ENCODE results near the gene FTH1.

- TF ChIP-seq CTCF (IDR thresholded peaks at IDR 0.05; ENCODE audit: control extremely low read depth in 1 of 3, insufficient read depth in 1 of 3, low read depth in 1 of 3, low read length in 3 of 3) = no peak
- no peak for TF ChIP-seq GTF2F1 (IDR thresholded peaks at IDR 0.05; ENCODE audit: borderline replicate concordance, low read depth, low read length)
- TF ChIP-seq SIN3A (conservative IDR thresholded peaks at IDR 0.05 in 1 of 2, IDR thresholded peaks at IDR 0.05 in 1 of 2; ENCODE audit: low read depth in 1 of 2, low read length in 2 of 2) = no peak
- TF ChIP-seq CREB1 (IDR thresholded peaks at IDR 0.05) = no peak
- TF ChIP-seq EZH2 (IDR thresholded peaks at IDR 0.05; ENCODE audit: low read depth, low read length, severe bottlenecking) = no peak
- no peak for TF ChIP-seq MAFK (IDR thresholded peaks at IDR 0.05; ENCODE audit: low read depth, low read length)
- TF ChIP-seq ATF2 (IDR thresholded peaks at IDR 0.05; ENCODE audit: low read length) = no peak
- no peak for TF ChIP-seq POLR2AphosphoS5 (IDR thresholded peaks at IDR 0.05; ENCODE audit: low read depth, low read length)
- no peak for TF ChIP-seq CTBP2 (IDR thresholded peaks at IDR 0.05; ENCODE audit: borderline replicate concordance, insufficient read depth, insufficient read length, low read length)
- no peak for TF ChIP-seq ZNF274 (IDR thresholded peaks at IDR 0.05; ENCODE audit: borderline replicate concordance, extremely low read depth, low read length)
- no peak for TF ChIP-seq SAP30 (IDR thresholded peaks at IDR 0.05; ENCODE audit: insufficient read depth, insufficient replicate concordance, low read length)
- TF ChIP-seq EGR1 (IDR thresholded peaks at IDR 0.05; ENCODE audit: borderline replicate concordance, low read depth, low read length) = no peak
- TF ChIP-seq PHF8 (conservative IDR thresholded peaks at IDR 0.05; ENCODE audit: low read depth, low read length) = no peak
- no peak; a peak in 2 of 3 replicates for TF ChIP-seq POLR2A (IDR thresholded peaks at IDR 0.05; ENCODE audit: control extremely low read depth in 1 of 2, low read depth in 2 of 2, low read length in 2 of 2)
Measured at GRCh38 chr11:61999141-61999975, 31.9 kb upstream of the FTH1 start.

Data from H1 (cell line).